K562 (cell line): ENCODE measurements around the gene RUNDC3A. TPM values are rescaled to one million over a fixed set of nuclear protein-coding genes. Genes with fewer than 3 reads are reported as not detected.

ENCODE experiments used
- BRD4 ChIP-seq: fragments of 200-600 bp; sonication (generic); IDR thresholded peaks from 2 replicates; pipeline ENCODE4 v1.6.1; 2017; ENCODE audit warnings: inconsistent platforms
- CC2D1A ChIP-seq: fragments of 450-650 bp; IDR thresholded peaks from 2 replicates; pipeline ENCODE4 v1.6.1; 2017; ENCODE audit warnings: mild to moderate bottlenecking
- E2F5 ChIP-seq: sonication (generic); formaldehyde crosslinking; IDR thresholded peaks from 2 replicates; pipeline ENCODE4 v1.8.0; 2022; ENCODE audit warnings: mild to moderate bottlenecking, missing genetic modification reagents
- HNRNPL ChIP-seq: fragments of 200-400 bp; formaldehyde crosslinking; IDR thresholded peaks from 2 replicates; pipeline ENCODE4 v1.6.1; 2017; ENCODE audit warnings: low read depth, mild to moderate bottlenecking, low read length
- NR0B1 ChIP-seq: fragments of 450-650 bp; IDR thresholded peaks from one replicate; pipeline ENCODE4 v1.6.1; 2018; ENCODE audit warnings: mild to moderate bottlenecking, moderate library complexity; ENCODE audit not compliant: partially characterized antibody
- RBM39 ChIP-seq: fragments of 200-400 bp; formaldehyde crosslinking; optimal IDR thresholded peaks from 2 replicates; pipeline ENCODE3; 2018; ENCODE audit warnings: low read depth, low read length
- SMAD4 ChIP-seq: fragments of 250-450 bp; sonication (Bioruptor Pico); conservative IDR thresholded peaks from 2 replicates; pipeline ENCODE4 v1.8.0; 2021; ENCODE audit warnings: inconsistent platforms, mild to moderate bottlenecking, moderate library complexity
- TBL1XR1 ChIP-seq, 2 experiments: IDR thresholded peaks; 2 replicates each; pipeline ENCODE4 v1.6.1; 2012; ENCODE audit warnings: improper control_type of control experiment in 2 of 2, low read length in 2 of 2, mild to moderate bottlenecking in 1 of 2
- USF1 ChIP-seq: sonication (generic); formaldehyde crosslinking; IDR thresholded peaks from 2 replicates; pipeline ENCODE4 v1.9.0; 2022; ENCODE audit warnings: mild to moderate bottlenecking, missing genetic modification reagents
- ZNF518B ChIP-seq: fragments of 250-450 bp; sonication (Bioruptor Pico); IDR thresholded peaks from 2 replicates; pipeline ENCODE4 v1.5.0; 2021; ENCODE audit warnings: mild to moderate bottlenecking, moderate library complexity
- ZNF57 ChIP-seq: fragments of 450-650 bp; formaldehyde crosslinking; IDR thresholded peaks from 2 replicates; pipeline ENCODE4 v1.4.0; 2020; ENCODE audit warnings: mild to moderate bottlenecking, moderate library complexity
- polyA plus RNA-seq, 8 experiments: library from polyadenylated mRNA; depleted of rRNA in 4 of 8; stranded (reverse) in 5 of 8; unstranded in 3 of 8; fragments of >200 nt; fragmentation: Nextera tagmentation in 2 of 8; fragmentation: Illumina TruSeq in 1 of 8; extraction: Ambion mirVana in 2 of 8; extraction: Trizol in 1 of 8; gene quantifications; 2 replicates each; pipeline versions ENCODE4 v1.2.1 to v1.2.3, GENCODE V29; 2011 to 2014; ENCODE audit warnings: inconsistent platforms in 1 of 8, missing spikeins in 1 of 8
- total RNA-seq, 7 experiments: library from RNA; depleted of rRNA in 6 of 7; stranded (reverse); fragments of >200 nt in 6 of 7; fragmentation: Illumina TruSeq in 2 of 7; extraction: Trizol in 2 of 7; gene quantifications; 2 replicates each; pipeline versions ENCODE4 v1.2.1 to v1.2.3, GENCODE V29; 2011 to 2021; ENCODE audit warnings: low replicate concordance in 1 of 7
- TF ChIP-seq, protein P1 (sequence below): fragments of 250-450 bp; sonication (Bioruptor Pico); IDR thresholded peaks from 2 replicates; pipeline ENCODE4 v1.5.0; 2021; ENCODE audit warnings: mild to moderate bottlenecking, borderline replicate concordance
- TF ChIP-seq, protein P2 (sequence below): fragments of 250-450 bp; sonication (Bioruptor Pico); IDR thresholded peaks from 2 replicates; pipeline ENCODE4 v1.5.0; 2020; ENCODE audit warnings: mild to moderate bottlenecking

RUNDC3A gene
- total and polyA plus RNA-seq, 9 of the 15 experiments (the other 6 are each of a cell fraction or from before 2014, with no cell fraction given), result not detected

- TF ChIP-seq HNRNPL (no peak), TBL1XR1 (IDR thresholded peaks at IDR 0.05; ENCODE audit: low read length in 2 of 2) (no peak), BRD4 (no peak), E2F5 (no peak), SMAD4 (CRISPR knock-in tag) (no peak), RBM39 (no peak), ZNF518B (CRISPR knock-in tag) (no peak), CC2D1A (no peak), USF1 (CRISPR knock-in tag) (no peak), NR0B1 (no peak), ZNF57 (CRISPR knock-in tag) (no peak)
- TF ChIP-seq, protein P1, sequence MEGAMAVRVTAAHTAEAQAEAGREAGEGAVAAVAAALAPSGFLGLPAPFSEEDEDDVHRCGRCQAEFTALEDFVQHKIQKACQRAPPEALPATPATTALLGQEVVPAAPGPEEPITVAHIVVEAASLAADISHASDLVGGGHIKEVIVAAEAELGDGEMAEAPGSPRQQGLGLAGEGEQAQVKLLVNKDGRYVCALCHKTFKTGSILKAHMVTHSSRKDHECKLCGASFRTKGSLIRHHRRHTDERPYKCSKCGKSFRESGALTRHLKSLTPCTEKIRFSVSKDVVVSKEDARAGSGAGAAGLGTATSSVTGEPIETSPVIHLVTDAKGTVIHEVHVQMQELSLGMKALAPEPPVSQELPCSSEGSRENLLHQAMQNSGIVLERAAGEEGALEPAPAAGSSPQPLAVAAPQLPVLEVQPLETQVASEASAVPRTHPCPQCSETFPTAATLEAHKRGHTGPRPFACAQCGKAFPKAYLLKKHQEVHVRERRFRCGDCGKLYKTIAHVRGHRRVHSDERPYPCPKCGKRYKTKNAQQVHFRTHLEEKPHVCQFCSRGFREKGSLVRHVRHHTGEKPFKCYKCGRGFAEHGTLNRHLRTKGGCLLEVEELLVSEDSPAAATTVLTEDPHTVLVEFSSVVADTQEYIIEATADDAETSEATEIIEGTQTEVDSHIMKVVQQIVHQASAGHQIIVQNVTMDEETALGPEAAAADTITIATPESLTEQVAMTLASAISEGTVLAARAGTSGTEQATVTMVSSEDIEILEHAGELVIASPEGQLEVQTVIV (CRISPR knock-in tag), result no peak
- TF ChIP-seq, protein P2, sequence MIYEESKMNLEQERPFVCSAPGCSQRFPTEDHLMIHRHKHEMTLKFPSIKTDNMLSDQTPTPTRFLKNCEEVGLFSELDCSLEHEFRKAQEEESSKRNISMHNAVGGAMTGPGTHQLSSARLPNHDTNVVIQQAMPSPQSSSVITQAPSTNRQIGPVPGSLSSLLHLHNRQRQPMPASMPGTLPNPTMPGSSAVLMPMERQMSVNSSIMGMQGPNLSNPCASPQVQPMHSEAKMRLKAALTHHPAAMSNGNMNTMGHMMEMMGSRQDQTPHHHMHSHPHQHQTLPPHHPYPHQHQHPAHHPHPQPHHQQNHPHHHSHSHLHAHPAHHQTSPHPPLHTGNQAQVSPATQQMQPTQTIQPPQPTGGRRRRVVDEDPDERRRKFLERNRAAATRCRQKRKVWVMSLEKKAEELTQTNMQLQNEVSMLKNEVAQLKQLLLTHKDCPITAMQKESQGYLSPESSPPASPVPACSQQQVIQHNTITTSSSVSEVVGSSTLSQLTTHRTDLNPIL (CRISPR knock-in tag), result no peak
These were observed 25.9 kb downstream of the RUNDC3A start (continued) for GRCh38 chr17:44334315-44334714.
